ENCODE data around the gene PVR.

GRCh38 chr19:44598355-44598754, 45.4 kb upstream of the PVR start:
- TF ChIP-seq, protein P1, sequence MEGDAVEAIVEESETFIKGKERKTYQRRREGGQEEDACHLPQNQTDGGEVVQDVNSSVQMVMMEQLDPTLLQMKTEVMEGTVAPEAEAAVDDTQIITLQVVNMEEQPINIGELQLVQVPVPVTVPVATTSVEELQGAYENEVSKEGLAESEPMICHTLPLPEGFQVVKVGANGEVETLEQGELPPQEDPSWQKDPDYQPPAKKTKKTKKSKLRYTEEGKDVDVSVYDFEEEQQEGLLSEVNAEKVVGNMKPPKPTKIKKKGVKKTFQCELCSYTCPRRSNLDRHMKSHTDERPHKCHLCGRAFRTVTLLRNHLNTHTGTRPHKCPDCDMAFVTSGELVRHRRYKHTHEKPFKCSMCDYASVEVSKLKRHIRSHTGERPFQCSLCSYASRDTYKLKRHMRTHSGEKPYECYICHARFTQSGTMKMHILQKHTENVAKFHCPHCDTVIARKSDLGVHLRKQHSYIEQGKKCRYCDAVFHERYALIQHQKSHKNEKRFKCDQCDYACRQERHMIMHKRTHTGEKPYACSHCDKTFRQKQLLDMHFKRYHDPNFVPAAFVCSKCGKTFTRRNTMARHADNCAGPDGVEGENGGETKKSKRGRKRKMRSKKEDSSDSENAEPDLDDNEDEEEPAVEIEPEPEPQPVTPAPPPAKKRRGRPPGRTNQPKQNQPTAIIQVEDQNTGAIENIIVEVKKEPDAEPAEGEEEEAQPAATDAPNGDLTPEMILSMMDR (IDR thresholded peaks at IDR 0.05; ENCODE audit: low read depth, low read length, poor library complexity, severe bottlenecking), result no peak
- no peak for TF ChIP-seq EZH2phosphoT487 (IDR thresholded peaks at IDR 0.05; ENCODE audit: borderline replicate concordance, low read length)

All from DOHH2 (cell line).